GM12872 (cell line): Measurements from ENCODE around the gene ZNF141.

Experiments
- TF ChIP-seq, protein P1 (sequence below): IDR thresholded peaks from 3 replicates; pipeline ENCODE4 v1.5.1; 2011; ENCODE audit warnings: low read depth, mild to moderate bottlenecking, low read length, moderate library complexity; ENCODE audit not compliant: insufficient read depth

ZNF141 gene

DNA sequence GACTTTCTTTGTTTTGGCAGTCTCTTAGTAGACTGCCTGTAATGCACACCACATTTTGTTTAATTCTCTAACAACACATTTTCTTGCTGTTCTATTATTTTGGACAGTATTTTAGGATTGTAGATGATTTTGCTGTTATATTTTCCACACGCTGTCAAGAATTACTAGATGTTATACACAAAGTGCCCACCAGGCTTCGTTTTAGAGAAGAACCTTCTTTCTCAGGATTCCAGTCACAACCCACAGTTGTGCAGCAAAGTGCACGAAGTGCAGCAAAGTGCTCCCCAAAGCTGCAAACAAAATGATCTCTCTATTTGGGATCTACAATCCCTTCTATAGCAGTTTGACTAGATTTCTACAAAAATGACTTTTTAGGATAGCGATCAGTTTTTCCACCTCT, 2.4 kb downstream of the ZNF141 start:
- TF ChIP-seq, protein P1, sequence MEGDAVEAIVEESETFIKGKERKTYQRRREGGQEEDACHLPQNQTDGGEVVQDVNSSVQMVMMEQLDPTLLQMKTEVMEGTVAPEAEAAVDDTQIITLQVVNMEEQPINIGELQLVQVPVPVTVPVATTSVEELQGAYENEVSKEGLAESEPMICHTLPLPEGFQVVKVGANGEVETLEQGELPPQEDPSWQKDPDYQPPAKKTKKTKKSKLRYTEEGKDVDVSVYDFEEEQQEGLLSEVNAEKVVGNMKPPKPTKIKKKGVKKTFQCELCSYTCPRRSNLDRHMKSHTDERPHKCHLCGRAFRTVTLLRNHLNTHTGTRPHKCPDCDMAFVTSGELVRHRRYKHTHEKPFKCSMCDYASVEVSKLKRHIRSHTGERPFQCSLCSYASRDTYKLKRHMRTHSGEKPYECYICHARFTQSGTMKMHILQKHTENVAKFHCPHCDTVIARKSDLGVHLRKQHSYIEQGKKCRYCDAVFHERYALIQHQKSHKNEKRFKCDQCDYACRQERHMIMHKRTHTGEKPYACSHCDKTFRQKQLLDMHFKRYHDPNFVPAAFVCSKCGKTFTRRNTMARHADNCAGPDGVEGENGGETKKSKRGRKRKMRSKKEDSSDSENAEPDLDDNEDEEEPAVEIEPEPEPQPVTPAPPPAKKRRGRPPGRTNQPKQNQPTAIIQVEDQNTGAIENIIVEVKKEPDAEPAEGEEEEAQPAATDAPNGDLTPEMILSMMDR, result peak; percentile 18; the same call in 1 of the 3 replicates

DNA sequence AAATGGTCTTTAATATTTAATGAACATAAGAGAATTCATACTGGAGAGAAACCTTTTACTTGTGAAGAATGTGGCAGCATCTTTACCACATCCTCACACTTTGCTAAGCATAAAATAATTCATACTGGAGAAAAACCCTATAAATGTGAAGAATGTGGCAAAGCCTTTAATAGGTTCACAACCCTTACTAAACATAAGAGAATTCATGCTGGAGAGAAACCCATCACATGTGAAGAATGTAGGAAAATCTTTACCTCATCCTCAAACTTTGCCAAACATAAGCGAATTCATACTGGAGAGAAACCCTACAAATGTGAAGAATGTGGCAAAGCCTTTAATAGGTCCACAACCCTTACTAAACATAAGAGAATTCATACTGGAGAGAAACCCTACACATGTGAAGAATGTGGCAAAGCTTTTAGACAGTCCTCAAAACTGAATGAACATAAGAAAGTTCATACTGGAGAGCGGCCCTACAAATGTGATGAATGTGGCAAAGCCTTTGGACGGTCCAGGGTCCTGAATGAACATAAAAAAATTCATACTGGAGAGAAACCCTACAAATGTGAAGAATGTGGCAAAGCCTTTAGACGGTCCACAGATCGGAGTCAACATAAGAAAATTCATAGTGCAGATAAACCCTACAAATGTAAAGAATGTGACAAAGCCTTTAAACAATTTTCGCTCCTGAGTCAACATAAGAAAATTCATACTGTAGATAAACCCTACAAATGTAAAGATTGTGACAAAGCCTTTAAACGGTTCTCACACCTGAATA, 35.6 kb downstream of the ZNF141 start:
- TF ChIP-seq, protein P1, result no peak

DNA sequence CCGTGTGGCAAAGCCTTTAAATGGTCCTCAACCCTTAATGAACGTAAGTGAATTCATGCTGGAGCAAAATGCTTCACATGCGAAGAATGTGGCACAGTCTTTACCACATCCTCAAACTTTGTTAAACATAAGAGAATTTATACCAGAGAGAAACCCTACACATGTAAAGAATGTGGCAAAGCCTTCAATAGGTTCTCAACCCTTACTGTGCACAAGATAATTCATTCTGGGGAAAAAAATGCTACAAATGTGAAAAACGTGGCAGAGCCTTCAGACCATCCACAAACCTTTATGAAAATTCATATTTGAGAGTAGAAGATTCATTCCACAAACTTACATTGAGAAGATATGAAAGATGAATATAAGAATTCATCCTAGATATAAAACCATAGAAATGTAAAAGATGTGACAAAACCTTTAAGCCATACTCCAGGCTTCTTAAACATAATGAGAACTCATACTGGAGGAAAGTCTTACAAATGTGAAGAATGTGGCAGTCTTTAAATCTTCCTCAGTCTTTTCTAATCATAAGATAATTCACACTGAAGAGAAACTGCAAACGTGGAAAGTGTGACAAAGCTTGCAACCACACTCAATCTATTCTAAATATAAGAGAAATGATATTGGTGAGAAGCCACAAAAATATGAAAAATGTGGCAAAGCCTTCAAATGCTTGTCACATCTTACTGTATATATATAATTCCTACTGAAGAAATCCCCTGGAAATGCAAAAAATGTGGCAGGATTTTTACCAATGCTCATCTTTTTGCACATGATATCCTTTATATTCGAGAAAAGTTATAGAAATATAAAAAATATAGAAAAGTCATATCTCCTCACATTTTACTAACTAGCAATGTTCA, 36.9 kb downstream of the ZNF141 start:
- TF ChIP-seq, protein P1, result no peak

DNA sequence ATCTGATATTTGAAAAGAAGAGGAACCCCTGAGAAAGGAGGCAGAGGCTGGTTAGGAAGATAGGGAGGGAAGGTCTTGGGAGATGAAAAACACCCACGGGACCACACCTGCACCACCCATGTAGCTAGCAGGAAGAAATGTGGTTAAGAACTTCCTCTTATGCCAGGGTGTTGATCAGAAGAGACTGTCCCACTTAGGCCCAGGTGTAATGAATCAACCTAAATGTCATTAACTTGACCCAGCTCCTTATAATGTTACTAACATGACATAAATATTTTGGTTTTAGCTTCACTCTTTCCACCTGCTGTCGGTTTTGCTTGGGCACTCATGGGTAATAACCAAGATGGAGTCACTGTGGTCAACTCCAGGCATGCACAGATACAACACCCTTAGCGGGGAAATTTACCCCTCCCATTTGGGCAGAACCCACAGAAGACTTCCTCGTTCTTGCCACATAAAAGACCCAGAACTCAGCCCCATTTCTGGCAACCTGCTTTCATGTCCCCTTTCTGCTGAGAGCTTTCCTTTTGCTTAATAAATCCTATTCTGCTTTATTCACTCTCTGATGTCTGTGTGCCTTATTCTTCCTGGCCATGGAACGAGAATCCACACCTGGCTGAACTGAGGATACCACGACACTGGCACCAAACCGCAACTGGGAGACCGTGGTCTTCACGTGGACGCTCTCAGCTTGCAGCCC, 46.8 kb downstream of the ZNF141 start:
- TF ChIP-seq, protein P1, result no peak

DNA sequence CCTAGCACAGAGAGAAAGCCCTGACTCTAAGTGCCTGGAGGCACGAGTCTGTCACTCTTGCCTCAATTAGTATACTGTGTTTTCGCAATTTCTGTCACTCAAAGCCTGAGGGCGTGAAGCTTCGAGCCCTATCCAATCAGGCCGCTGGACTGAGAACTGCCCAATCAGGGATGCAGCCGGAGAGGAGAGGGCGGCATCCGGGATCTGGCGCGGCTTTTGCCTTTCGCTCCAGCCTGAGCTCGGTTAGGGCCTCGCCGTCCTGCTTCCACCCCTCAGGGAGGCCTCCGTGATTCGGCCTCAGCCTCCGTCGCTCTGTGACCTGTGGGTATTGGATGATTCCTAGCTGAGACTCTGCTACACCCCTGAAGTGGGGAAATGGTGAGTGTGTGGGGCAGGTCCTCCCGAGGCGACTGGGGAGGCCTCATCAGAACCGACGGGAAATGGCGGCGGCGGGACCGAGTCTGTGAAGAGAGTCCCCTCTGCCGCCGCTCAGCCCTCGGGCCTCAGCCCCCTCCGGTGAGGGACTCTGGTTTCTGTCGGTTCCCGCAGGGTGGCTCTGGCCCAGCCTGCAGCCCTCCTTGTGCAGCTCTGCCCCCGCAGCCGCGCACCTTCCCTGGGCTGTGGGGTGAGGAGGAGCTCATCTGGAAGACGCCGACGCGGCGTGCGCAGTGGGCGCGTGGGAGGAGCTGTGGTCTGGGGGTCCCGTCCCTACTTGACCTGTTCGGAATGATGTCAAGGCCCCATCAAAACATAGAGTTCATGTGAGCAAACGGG, 48.5 kb downstream of the ZNF141 start:
- TF ChIP-seq, protein P1, result no peak

DNA sequence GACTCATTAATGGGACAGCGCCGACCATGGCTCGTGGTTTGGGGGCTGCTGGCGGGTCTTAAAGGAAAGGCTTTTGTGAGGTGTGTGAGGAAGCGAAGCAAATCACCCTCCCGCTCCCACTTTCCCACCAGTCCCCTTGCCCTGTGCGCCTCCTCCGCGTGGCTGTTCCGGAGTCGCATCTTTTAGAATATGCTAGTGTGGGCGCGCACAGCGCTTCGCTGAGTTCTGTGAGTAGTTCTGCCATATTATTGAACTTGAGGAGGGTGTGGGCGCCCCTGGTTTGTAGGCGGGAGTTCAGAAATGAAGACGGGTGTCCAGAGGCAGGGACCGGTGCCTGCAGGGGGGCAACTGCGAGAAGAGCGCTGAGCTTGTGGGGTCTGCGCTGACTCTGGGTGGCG, 49.1 kb downstream of the ZNF141 start:
- TF ChIP-seq, protein P1, result no peak
